ENCODE results near the gene PAPLN. TPM values are rescaled to one million over a fixed set of nuclear protein-coding genes. Genes with fewer than 3 reads are reported as not detected.
A peak's percentile ranks its signal among the peaks of the same experiment; 100 is the strongest.

The PAPLN gene
- total and polyA plus RNA-seq, 11 donors: 0.30 to 10.3 (median 1.4) TPM

DNA sequence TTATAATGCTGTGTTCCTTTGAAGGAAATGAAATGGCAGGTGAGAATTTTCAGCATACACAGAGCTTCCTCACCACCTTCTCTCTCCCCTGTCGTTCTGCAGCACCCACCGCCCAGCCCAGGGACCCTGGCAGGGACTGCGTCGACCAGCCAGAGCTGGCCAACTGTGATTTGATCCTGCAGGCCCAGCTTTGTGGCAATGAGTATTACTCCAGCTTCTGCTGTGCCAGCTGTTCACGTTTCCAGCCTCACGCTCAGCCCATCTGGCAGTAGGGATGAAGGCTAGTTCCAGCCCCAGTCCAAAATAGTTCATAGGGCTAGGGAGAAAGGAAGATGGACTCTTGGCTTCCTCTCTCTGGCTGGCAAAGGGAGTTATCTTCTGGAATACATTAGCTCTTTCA, 35.1 kb downstream of the PAPLN start:
- intact Hi-C loops (cut with DNase I): no loop called here
- no peak for DNase-seq
- ATAC-seq: no peak
- Histone ChIP-seq H3K9me3 (no peaks in the 10 kb centered on the region), H3K4me1 (peaks cover 0 to 15% (median 10%) of the 10 kb centered on the region in 12 donors), H3K27ac (no peak overlapping the region), H3K4me3 (no peak overlapping the region), H3K27me3 (no peaks in the 10 kb centered on the region), H3K36me3 (peaks cover 0 to 53% (median 37%) of the 10 kb centered on the region in 9 donors)
- TF ChIP-seq, protein P1, sequence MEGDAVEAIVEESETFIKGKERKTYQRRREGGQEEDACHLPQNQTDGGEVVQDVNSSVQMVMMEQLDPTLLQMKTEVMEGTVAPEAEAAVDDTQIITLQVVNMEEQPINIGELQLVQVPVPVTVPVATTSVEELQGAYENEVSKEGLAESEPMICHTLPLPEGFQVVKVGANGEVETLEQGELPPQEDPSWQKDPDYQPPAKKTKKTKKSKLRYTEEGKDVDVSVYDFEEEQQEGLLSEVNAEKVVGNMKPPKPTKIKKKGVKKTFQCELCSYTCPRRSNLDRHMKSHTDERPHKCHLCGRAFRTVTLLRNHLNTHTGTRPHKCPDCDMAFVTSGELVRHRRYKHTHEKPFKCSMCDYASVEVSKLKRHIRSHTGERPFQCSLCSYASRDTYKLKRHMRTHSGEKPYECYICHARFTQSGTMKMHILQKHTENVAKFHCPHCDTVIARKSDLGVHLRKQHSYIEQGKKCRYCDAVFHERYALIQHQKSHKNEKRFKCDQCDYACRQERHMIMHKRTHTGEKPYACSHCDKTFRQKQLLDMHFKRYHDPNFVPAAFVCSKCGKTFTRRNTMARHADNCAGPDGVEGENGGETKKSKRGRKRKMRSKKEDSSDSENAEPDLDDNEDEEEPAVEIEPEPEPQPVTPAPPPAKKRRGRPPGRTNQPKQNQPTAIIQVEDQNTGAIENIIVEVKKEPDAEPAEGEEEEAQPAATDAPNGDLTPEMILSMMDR (IDR thresholded peaks at IDR 0.05): no peak
- no peak for TF ChIP-seq POLR2A (IDR thresholded peaks at IDR 0.05)
- WGBS, 4 donors: 73 to 86% (median 78%) methylated on average over 5 to 6 of the region's 6 CpGs

DNA sequence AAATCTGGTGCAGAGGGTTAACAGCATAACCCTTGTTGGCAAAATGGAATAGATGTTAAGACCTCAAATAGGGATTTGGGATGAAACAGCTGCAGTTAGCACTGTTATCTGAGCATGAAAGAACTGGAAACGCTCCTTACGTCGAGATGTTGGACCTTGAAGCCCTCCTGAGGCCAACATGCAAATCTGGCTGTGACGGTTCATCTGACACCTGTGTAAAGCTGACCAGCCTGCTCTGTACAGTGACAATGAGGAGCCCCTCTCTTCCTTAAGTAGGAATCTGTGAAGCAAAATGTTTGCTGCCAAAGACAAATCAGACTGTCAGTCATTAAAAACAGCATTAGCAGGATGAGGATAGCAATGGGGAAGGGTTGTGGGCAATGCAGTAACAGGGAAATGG, 36.5 kb downstream of the PAPLN start:
- Histone ChIP-seq H3K27me3 (no peaks in the 10 kb centered on the region), H3K36me3 (peaks cover 0 to 66% (median 51%) of the 10 kb centered on the region in 9 donors), H3K4me1 (peaks cover 0 to 15% (median 10%) of the 10 kb centered on the region in 12 donors), H3K27ac (no peak overlapping the region), H3K9me3 (no peaks in the 10 kb centered on the region), H3K4me3 (no peak overlapping the region)
- no peak for TF ChIP-seq POLR2A (IDR thresholded peaks at IDR 0.05)
- TF ChIP-seq, protein P1 (IDR thresholded peaks at IDR 0.05): no peak
- DNase-seq (no peak), ATAC-seq (no peak)
- 81 to 89% (median 83%) methylated on average over 4 of the region's 4 CpGs for WGBS, 4 donors
- intact Hi-C loops (cut with DNase I): no loop called here

DNA sequence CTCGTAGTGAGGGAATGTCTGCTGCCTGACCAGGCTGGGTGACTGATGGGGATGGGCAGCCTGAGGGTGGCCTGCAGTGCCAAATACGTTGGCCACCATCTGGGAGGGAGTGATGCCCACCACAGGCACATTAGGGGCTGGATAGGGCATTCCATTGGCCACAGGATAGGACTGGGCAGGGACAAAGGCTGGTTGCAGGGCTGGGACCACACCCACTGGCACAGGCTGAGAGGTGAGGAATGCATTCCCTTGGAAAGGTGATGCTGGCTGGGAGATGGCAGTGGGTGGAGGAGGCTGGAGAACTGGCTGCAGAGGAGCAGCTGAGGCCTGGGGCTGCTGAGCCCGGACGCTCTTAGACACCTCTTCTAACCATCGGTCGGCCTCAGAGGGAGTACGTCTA, 39.5 kb downstream of the PAPLN start:
- Histone ChIP-seq H3K27ac (no peak overlapping the region), H3K36me3 (peaks cover 0 to 96% (median 81%) of the 10 kb centered on the region in 9 donors), H3K4me3 (no peak overlapping the region), H3K9me3 (no peaks in the 10 kb centered on the region), H3K27me3 (no peaks in the 10 kb centered on the region), H3K4me1 (no peaks in the 10 kb centered on the region)
- no peak for DNase-seq
- intact Hi-C loops (cut with DNase I): no loop called here
- TF ChIP-seq, protein P1 (IDR thresholded peaks at IDR 0.05): no peak
- TF ChIP-seq POLR2A (IDR thresholded peaks at IDR 0.05): no peak
- ATAC-seq: peak in 1 of 4 donors; percentile 15
- 91 to 95% (median 93%) methylated on average over 7 of the region's 7 CpGs for WGBS, 4 donors

DNA sequence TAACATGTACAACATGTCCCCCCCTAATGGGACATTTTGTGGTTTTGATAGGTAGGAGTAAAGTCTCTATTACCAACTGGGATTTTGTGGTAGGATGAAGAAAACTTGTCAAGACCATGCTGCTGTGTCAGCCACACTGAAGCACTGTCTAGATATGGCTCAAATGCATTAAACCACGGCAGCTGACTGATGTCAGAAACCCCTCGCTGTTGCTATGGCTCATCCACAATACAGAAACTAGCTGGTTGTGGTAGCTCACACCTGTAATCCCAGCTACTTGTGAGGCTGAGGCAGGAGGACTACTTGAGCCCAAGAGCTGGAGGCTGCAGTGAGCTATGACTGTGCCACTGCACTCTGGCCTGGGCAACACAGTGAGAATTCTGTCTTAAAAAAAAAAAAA, 40.1 kb downstream of the PAPLN start:
- WGBS, 4 donors: 93 to 100% (median 94%) methylated on average over 1 to 2 of the region's 2 CpGs
- DNase-seq: no peak
- no peak overlapping the region for H3K4me3 ChIP-seq
- intact Hi-C loops (cut with DNase I): no loop called here
- H3K36me3 ChIP-seq: peaks cover 0 to 100% (median 86%) of the 10 kb centered on the region in 9 donors
- ATAC-seq: no peak
- no peaks in the 10 kb centered on the region for H3K27me3 ChIP-seq
- TF ChIP-seq, protein P1 (IDR thresholded peaks at IDR 0.05): no peak
- TF ChIP-seq POLR2A (IDR thresholded peaks at IDR 0.05): no peak
- no peaks in the 10 kb centered on the region for H3K9me3 ChIP-seq
- no peaks in the 10 kb centered on the region for H3K4me1 ChIP-seq
- H3K27ac ChIP-seq: no peak overlapping the region
